HCT116 (cell line): ENCODE results near the gene TMEM144. TPM values are rescaled to one million over a fixed set of nuclear protein-coding genes. Genes with fewer than 3 reads are reported as not detected.

Experiments used
- ATAC-seq: fragments of 200-7000 bp; cut with Tn5 transposase; 2 replicates; pipeline ENCODE4 v1.9.1; 2020; ENCODE audit warnings: mild to moderate bottlenecking, moderate library complexity
- BruUV-seq: library from RNA; stranded (reverse); fragments of 400-500 nt; replicated peaks from 2 replicates; lab custom pipeline; 2021; lab: Mats Ljungman, UMichigan
- CTCF ChIA-PET: fragments of 300-600 bp; sonication (Branson Sonifier 250); formaldehyde crosslinking; loops from one replicate; lab custom pipeline; 2021; ENCODE audit warnings: antibody characterized with exemption; lab: Charles Lee
- POLR2A ChIA-PET: fragments of 300-600, 350-600 bp; sonication (Branson Sonifier 250); formaldehyde crosslinking; loops from one replicate; lab custom pipeline; 2021; ENCODE audit warnings: antibody characterized with exemption; lab: Charles Lee
- RAD21 ChIA-PET, 2 experiments: fragments of 300-600 bp; sonication (Branson Sonifier 250); formaldehyde crosslinking; loops; one replicate each; lab custom pipeline; 2023; ENCODE audit warnings: low total read pairs in 2 of 2; ENCODE audit not compliant: uncharacterized antibody in 2 of 2, unreplicated experiment in 2 of 2, low non-redundant PET in 1 of 2; lab: Charles Lee
- DNase-seq: peaks from one replicate; pipeline ENCODE4 v3.0.0-alpha.2; 2010; ENCODE audit warnings: low read depth, low spot score
- H2AFZ ChIP-seq: fragments of 200-600 bp; shearing (Covaris generic), sonication (generic); 2 replicates; pipeline ENCODE4 v1.6.1; 2017; ENCODE audit warnings: low read depth, mixed run types, mixed read lengths, antibody characterized with exemption, low read length; ENCODE audit not compliant: poor library complexity, severe bottlenecking
- H3K27ac ChIP-seq: 2 replicates; pipeline ENCODE4 v1.5.1; 2012; ENCODE audit warnings: low read depth, low read length
- H3K27me3 ChIP-seq: fragments of 200-600 bp; sonication (generic); 2 replicates; pipeline ENCODE4 v1.6.1; 2016; ENCODE audit warnings: mixed run types, low read length, mixed read lengths; ENCODE audit not compliant: insufficient read depth
- H3K36me3 ChIP-seq, 2 experiments: fragments of 200-500 bp in 1 of 2; fragments of 200-600 bp in 1 of 2; sonication (Bioruptor generic) in 1 of 2; sonication (generic) in 1 of 2; 2 replicates each; pipeline versions ENCODE4 v1.5.1 to v1.6.1; 2014 to 2016; ENCODE audit warnings: low read length in 2 of 2, inconsistent platforms in 1 of 2, mixed read lengths in 1 of 2, mixed run types in 1 of 2; ENCODE audit not compliant: insufficient read depth in 2 of 2, control insufficient read depth in 1 of 2
- H3K4me1 ChIP-seq, 2 experiments: fragments of 200-600 bp in 1 of 2; sonication (generic) in 1 of 2; 2 replicates each; pipeline versions ENCODE4 v1.5.1 to v1.6.1; 2012 to 2017; ENCODE audit warnings: low read length in 2 of 2, inconsistent platforms in 1 of 2, mild to moderate bottlenecking in 1 of 2, mixed read lengths in 1 of 2, mixed run types in 1 of 2, moderate library complexity in 1 of 2; ENCODE audit not compliant: insufficient read depth in 2 of 2, control insufficient read depth in 1 of 2
- H3K4me2 ChIP-seq: fragments of 200-600 bp; sonication (generic); 2 replicates; pipeline ENCODE4 v1.6.1; 2017; ENCODE audit warnings: mixed run types, low read length, mixed read lengths
- H3K4me3 ChIP-seq, 2 experiments: fragments of 200-600 bp in 1 of 2; sonication (generic) in 1 of 2; replicated peaks in 1 of 2; 2 replicates each; pipeline ENCODE4 v1.5.1; 2011 to 2016; ENCODE audit warnings: low read length in 2 of 2, control low read depth in 1 of 2, low read depth in 1 of 2, mild to moderate bottlenecking in 1 of 2, mixed read lengths in 1 of 2, mixed run types in 1 of 2
- H3K79me2 ChIP-seq: fragments of 200-600 bp; sonication (generic); 2 replicates; pipeline ENCODE4 v1.6.1; 2017; ENCODE audit warnings: mild to moderate bottlenecking, mixed run types, low read length, moderate library complexity, mixed read lengths; ENCODE audit not compliant: insufficient read depth
- H3K9ac ChIP-seq: fragments of 200-600 bp; sonication (generic); 2 replicates; pipeline ENCODE4 v1.6.1; 2016; ENCODE audit warnings: low read length, mixed read lengths
- H3K9me2 ChIP-seq: fragments of 200-600 bp; sonication (generic), shearing (Covaris generic); 2 replicates; pipeline ENCODE4 v1.6.1; 2017; ENCODE audit warnings: mixed run types, mild to moderate bottlenecking, moderate library complexity; ENCODE audit not compliant: insufficient read depth
- H3K9me3 ChIP-seq, 2 experiments: fragments of 200-500 bp in 1 of 2; fragments of 200-600 bp in 1 of 2; sonication (Bioruptor generic) in 1 of 2; sonication (generic) in 1 of 2; 2 replicates each; pipeline ENCODE4 v1.6.1; 2014 to 2017; ENCODE audit warnings: low read length in 2 of 2, mixed read lengths in 2 of 2, inconsistent platforms in 1 of 2, low read depth in 1 of 2, mild to moderate bottlenecking in 1 of 2, mixed run types in 1 of 2, moderate library complexity in 1 of 2; ENCODE audit not compliant: control insufficient read depth in 1 of 2, insufficient read depth in 1 of 2
- H4K20me1 ChIP-seq: fragments of 200-600 bp; sonication (generic), shearing (Covaris generic); 2 replicates; pipeline ENCODE4 v1.6.1; 2017; ENCODE audit warnings: mixed run types, mild to moderate bottlenecking, moderate library complexity; ENCODE audit not compliant: insufficient read depth
- CBX3 ChIP-seq: IDR thresholded peaks from 2 replicates; pipeline ENCODE4 v1.6.1; 2012; ENCODE audit warnings: low read depth
- CEBPB ChIP-seq: IDR thresholded peaks from 2 replicates; pipeline ENCODE4 v1.6.1; 2012; ENCODE audit warnings: low read depth
- EGR1 ChIP-seq: IDR thresholded peaks from 2 replicates; pipeline ENCODE4 v1.6.1; 2012; ENCODE audit warnings: low read depth
- ELF1 ChIP-seq: IDR thresholded peaks from 2 replicates; pipeline ENCODE4 v1.6.1; 2012; ENCODE audit warnings: low read depth, borderline replicate concordance
- EZH2phosphoT487 ChIP-seq: fragments of 200-600 bp; IDR thresholded peaks from 2 replicates; pipeline ENCODE4 v1.6.1; 2018; ENCODE audit warnings: antibody characterized with exemption, borderline replicate concordance
- FOSL1 ChIP-seq: IDR thresholded peaks from 2 replicates; pipeline ENCODE4 v1.6.1; 2012; ENCODE audit warnings: low read depth
- JUND ChIP-seq: IDR thresholded peaks from 2 replicates; pipeline ENCODE4 v1.6.1; 2012
- POLR2A ChIP-seq: IDR thresholded peaks from 2 replicates; pipeline ENCODE4 v1.7.0; 2011; ENCODE audit warnings: borderline replicate concordance; ENCODE audit not compliant: insufficient read depth, insufficient read length; ENCODE audit errors: extremely low read depth
- RAD21 ChIP-seq: IDR thresholded peaks from 2 replicates; pipeline ENCODE4 v1.6.1; 2012; ENCODE audit warnings: low read depth, mild to moderate bottlenecking
- SRF ChIP-seq: IDR thresholded peaks from 2 replicates; pipeline ENCODE4 v1.6.1; 2012; ENCODE audit warnings: low read depth
- TCF7L2 ChIP-seq: IDR thresholded peaks from 2 replicates; pipeline ENCODE4 v1.7.0; 2011; ENCODE audit warnings: borderline replicate concordance, inconsistent platforms; ENCODE audit not compliant: insufficient read depth, insufficient read length; ENCODE audit errors: extremely low read depth
- YY1 ChIP-seq: IDR thresholded peaks from 2 replicates; pipeline ENCODE4 v1.6.1; 2011; ENCODE audit warnings: low read length, low read depth, moderate library complexity, mild to moderate bottlenecking; ENCODE audit not compliant: insufficient replicate concordance; ENCODE audit errors: extremely low read depth
- ZNF274 ChIP-seq: fragments of 200-500 bp; sonication (Bioruptor generic); IDR thresholded peaks from 2 replicates; pipeline ENCODE4 v1.6.1; 2014; ENCODE audit warnings: mild to moderate bottlenecking, low read depth, low read length, inconsistent platforms
- intact Hi-C: fragments of 100-400 bp; cut with micrococcal nuclease; formaldehyde crosslinking; loops from 2 replicates; pipeline ENCODE4 v1.10.0; 2022
- total RNA-seq: library from RNA; stranded (reverse); gene quantifications from one replicate; pipeline ENCODE4 v1.2.1, GENCODE V29; 2021; ENCODE audit not compliant: unreplicated experiment
- TF ChIP-seq, protein P1 (sequence below): IDR thresholded peaks from 2 replicates; pipeline ENCODE4 v1.6.1; 2012; ENCODE audit warnings: low read depth
- TF ChIP-seq, protein P2 (sequence below): IDR thresholded peaks from 2 replicates; pipeline ENCODE4 v1.6.1; 2011; ENCODE audit warnings: mild to moderate bottlenecking, low read length, moderate library complexity; ENCODE audit not compliant: insufficient replicate concordance; ENCODE audit errors: extremely low read depth
- TF ChIP-seq, protein P3 (sequence below): IDR thresholded peaks from 2 replicates; pipeline ENCODE4 v1.6.1; 2012
- TF ChIP-seq, protein P4 (sequence below), 3 experiments: fragments of 200-600 bp in 1 of 3; sonication (generic) in 1 of 3; IDR thresholded peaks in 2 of 3; conservative IDR thresholded peaks in 1 of 3; 2 replicates each; pipeline ENCODE4 v1.5.1; 2012 to 2017; ENCODE audit warnings: low read depth in 2 of 3, low read length in 2 of 3, antibody characterized with exemption in 1 of 3, borderline replicate concordance in 1 of 3, control low read depth in 1 of 3, mild to moderate bottlenecking in 1 of 3, mixed read lengths in 1 of 3, mixed run types in 1 of 3, moderate library complexity in 1 of 3; ENCODE audit not compliant: insufficient read depth in 1 of 3
- TF ChIP-seq, protein P5 (sequence below): IDR thresholded peaks from 2 replicates; pipeline ENCODE4 v1.6.1; 2012

The TMEM144 gene
- total RNA-seq, 1 experiment from 2014 or later: 12.9 TPM

DNA sequence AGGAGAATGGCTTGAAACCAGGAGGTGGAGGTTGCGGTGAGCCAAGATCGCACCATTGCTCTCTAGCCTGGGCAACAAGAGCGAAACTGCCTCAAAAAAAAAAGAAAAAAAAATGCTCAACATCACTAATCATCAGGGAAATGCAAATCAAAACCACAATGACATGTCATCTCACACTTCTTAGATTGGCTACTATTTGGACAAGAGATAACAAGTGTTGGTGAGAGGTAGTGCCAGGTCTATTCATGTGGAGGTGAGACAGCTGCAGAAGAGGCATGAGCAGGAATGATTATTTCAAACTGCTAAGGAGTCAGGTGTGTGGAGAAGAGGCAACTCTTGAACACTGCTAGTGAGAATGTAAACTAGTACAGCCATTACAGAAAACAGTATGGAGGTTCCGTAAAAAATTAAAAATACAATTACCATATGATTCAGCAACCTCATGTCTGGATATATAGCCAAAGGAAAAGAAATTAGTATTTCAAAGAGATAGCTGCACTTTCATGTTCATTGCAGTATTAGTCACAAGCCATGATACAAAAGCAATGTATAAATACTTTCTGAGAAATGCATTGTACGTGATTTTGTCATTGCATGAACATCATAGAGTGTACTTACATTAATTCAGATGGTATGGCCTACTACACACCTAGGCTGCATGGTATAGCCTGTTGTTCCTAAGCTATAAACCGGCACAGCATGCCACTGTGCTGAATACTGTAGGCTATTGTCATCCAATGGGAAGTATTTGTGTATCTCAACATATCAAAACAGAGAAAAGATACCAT, 75.3 kb downstream of the TMEM144 start:
- Histone ChIP-seq H3K9me2 (no peaks in the 10 kb centered on the region; the same call in 1 of the 2 replicates), H3K4me1 (peaks cover 0 to 8% of the 10 kb centered on the region in 2 experiments; a peak in 2 of 4 replicates), H4K20me1 (no peaks in the 10 kb centered on the region), H3K4me2 (no peak overlapping the region), H3K27me3 (no peaks in the 10 kb centered on the region), H3K79me2 (no peaks in the 10 kb centered on the region), H3K9me3 (no peaks in the 10 kb centered on the region), H3K36me3 (no peaks in the 10 kb centered on the region), H3K9ac (no peak overlapping the region), H3K27ac (no peak overlapping the region), H3K4me3 (no peak overlapping the region), H2AFZ (no peak overlapping the region)
- ATAC-seq (no peak), DNase-seq (no peak)
- TF ChIP-seq YY1: no peak
- TF ChIP-seq, protein P1, sequence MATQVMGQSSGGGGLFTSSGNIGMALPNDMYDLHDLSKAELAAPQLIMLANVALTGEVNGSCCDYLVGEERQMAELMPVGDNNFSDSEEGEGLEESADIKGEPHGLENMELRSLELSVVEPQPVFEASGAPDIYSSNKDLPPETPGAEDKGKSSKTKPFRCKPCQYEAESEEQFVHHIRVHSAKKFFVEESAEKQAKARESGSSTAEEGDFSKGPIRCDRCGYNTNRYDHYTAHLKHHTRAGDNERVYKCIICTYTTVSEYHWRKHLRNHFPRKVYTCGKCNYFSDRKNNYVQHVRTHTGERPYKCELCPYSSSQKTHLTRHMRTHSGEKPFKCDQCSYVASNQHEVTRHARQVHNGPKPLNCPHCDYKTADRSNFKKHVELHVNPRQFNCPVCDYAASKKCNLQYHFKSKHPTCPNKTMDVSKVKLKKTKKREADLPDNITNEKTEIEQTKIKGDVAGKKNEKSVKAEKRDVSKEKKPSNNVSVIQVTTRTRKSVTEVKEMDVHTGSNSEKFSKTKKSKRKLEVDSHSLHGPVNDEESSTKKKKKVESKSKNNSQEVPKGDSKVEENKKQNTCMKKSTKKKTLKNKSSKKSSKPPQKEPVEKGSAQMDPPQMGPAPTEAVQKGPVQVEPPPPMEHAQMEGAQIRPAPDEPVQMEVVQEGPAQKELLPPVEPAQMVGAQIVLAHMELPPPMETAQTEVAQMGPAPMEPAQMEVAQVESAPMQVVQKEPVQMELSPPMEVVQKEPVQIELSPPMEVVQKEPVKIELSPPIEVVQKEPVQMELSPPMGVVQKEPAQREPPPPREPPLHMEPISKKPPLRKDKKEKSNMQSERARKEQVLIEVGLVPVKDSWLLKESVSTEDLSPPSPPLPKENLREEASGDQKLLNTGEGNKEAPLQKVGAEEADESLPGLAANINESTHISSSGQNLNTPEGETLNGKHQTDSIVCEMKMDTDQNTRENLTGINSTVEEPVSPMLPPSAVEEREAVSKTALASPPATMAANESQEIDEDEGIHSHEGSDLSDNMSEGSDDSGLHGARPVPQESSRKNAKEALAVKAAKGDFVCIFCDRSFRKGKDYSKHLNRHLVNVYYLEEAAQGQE: no peak
- TF ChIP-seq TCF7L2: no peak
- TF ChIP-seq, protein P2, sequence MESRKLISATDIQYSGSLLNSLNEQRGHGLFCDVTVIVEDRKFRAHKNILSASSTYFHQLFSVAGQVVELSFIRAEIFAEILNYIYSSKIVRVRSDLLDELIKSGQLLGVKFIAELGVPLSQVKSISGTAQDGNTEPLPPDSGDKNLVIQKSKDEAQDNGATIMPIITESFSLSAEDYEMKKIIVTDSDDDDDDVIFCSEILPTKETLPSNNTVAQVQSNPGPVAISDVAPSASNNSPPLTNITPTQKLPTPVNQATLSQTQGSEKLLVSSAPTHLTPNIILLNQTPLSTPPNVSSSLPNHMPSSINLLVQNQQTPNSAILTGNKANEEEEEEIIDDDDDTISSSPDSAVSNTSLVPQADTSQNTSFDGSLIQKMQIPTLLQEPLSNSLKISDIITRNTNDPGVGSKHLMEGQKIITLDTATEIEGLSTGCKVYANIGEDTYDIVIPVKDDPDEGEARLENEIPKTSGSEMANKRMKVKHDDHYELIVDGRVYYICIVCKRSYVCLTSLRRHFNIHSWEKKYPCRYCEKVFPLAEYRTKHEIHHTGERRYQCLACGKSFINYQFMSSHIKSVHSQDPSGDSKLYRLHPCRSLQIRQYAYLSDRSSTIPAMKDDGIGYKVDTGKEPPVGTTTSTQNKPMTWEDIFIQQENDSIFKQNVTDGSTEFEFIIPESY: no peak
- no peak for TF ChIP-seq JUND
- TF ChIP-seq, protein P3, sequence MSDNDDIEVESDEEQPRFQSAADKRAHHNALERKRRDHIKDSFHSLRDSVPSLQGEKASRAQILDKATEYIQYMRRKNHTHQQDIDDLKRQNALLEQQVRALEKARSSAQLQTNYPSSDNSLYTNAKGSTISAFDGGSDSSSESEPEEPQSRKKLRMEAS: no peak
- no peak for TF ChIP-seq EGR1
- TF ChIP-seq, protein P4, sequence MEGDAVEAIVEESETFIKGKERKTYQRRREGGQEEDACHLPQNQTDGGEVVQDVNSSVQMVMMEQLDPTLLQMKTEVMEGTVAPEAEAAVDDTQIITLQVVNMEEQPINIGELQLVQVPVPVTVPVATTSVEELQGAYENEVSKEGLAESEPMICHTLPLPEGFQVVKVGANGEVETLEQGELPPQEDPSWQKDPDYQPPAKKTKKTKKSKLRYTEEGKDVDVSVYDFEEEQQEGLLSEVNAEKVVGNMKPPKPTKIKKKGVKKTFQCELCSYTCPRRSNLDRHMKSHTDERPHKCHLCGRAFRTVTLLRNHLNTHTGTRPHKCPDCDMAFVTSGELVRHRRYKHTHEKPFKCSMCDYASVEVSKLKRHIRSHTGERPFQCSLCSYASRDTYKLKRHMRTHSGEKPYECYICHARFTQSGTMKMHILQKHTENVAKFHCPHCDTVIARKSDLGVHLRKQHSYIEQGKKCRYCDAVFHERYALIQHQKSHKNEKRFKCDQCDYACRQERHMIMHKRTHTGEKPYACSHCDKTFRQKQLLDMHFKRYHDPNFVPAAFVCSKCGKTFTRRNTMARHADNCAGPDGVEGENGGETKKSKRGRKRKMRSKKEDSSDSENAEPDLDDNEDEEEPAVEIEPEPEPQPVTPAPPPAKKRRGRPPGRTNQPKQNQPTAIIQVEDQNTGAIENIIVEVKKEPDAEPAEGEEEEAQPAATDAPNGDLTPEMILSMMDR (IDR thresholded peaks at IDR 0.05 in 2 of 3, conservative IDR thresholded peaks at IDR 0.05 in 1 of 3; ENCODE audit: borderline replicate concordance in 1 of 3, insufficient read depth in 1 of 3, low read depth in 2 of 3, low read length in 2 of 3): no peak
- TF ChIP-seq CEBPB: no peak
- TF ChIP-seq, protein P5, sequence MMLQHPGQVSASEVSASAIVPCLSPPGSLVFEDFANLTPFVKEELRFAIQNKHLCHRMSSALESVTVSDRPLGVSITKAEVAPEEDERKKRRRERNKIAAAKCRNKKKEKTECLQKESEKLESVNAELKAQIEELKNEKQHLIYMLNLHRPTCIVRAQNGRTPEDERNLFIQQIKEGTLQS: no peak
- TF ChIP-seq RAD21: no peak
- TF ChIP-seq SRF: no peak
- TF ChIP-seq FOSL1: no peak
- no peak for TF ChIP-seq POLR2A
- no peak for TF ChIP-seq EZH2phosphoT487
- TF ChIP-seq CBX3: no peak
- no peak for TF ChIP-seq ZNF274
- no peak for TF ChIP-seq ELF1
- no TSS peak for BruUV-seq
- intact Hi-C loops: no loop called here
- RAD21 ChIA-PET: no interaction called here
- POLR2A ChIA-PET: no interaction called here
- CTCF ChIA-PET: no interaction called here
